ENCODE data around the gene STAG3.
"Not testable (repeated sequence)": the region's sequence is repeated elsewhere in the genome, so short reads cannot be mapped to it uniquely, and the experiment has no call there.

The STAG3 gene, protein sequence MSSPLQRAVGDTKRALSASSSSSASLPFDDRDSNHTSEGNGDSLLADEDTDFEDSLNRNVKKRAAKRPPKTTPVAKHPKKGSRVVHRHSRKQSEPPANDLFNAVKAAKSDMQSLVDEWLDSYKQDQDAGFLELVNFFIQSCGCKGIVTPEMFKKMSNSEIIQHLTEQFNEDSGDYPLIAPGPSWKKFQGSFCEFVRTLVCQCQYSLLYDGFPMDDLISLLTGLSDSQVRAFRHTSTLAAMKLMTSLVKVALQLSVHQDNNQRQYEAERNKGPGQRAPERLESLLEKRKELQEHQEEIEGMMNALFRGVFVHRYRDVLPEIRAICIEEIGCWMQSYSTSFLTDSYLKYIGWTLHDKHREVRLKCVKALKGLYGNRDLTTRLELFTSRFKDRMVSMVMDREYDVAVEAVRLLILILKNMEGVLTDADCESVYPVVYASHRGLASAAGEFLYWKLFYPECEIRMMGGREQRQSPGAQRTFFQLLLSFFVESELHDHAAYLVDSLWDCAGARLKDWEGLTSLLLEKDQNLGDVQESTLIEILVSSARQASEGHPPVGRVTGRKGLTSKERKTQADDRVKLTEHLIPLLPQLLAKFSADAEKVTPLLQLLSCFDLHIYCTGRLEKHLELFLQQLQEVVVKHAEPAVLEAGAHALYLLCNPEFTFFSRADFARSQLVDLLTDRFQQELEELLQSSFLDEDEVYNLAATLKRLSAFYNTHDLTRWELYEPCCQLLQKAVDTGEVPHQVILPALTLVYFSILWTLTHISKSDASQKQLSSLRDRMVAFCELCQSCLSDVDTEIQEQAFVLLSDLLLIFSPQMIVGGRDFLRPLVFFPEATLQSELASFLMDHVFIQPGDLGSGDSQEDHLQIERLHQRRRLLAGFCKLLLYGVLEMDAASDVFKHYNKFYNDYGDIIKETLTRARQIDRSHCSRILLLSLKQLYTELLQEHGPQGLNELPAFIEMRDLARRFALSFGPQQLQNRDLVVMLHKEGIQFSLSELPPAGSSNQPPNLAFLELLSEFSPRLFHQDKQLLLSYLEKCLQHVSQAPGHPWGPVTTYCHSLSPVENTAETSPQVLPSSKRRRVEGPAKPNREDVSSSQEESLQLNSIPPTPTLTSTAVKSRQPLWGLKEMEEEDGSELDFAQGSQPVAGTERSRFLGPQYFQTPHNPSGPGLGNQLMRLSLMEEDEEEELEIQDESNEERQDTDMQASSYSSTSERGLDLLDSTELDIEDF

DNA sequence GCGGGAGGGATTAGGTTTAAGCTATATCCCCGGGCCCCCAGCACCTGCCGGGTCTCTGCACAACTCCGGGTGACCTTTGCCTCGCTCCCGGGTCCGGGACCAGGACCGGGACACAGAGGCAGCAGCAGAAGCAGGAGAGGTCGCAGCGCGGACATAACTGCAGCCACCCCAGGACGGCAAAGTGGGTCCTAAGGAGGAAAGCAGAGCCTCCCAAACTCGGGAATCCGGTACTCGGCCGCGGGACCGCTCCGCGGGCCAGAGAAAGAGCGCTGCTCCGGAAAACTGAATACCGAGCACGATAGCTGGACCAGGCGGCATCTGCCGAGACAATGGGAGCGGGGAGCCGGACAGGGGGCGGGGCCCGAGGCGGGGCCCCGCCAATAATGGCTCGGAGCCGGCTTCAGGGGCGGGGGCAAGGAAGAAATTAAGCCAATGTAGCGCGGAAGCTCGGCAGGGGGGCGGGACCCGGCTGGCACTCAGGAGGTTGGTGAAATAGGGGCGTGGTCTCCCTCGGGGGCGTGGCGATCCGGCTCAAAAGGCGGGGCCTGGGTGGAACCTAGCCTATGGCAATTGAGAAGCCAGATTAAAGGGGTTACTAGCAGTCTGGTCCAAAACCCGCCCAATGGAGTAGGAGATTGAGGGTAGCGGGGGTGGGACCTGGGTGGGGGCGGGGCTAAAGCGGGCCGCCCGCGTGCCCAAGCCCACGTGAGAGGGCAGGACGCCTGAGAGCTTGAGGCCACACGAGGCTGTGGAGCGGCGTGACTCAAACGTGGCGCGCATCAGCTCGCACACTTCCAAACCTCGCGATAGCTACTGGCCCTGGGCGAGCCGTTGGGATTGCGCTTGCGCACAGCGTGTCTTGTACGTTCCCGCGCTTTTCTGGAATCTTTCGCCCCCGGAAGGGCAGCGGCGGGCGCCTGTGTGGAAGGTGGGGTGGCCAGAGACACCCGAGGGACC is at the start of gene STAG3, which contains the start of gene GPC2:
Gene STAG3 (plus strand): TSS at position 874 of the 957 bp plus-strand sequence. CDS start 2,639 bp downstream, outside the sequence.
Gene GPC2 (minus strand): TSS at position 337 of the 957 bp plus-strand sequence. CDS start 182 bp downstream, at position 155.
- Histone ChIP-seq H3K4me1 (ENCODE audit: control insufficient read depth, insufficient read depth, low read length) (peaks cover 14% of the 10 kb centered on the region; the same call in 1 of the 2 replicates), H3K27me3 (ENCODE audit: control insufficient read depth, insufficient read depth, low read length) (peaks cover 14% of the 10 kb centered on the region), H3K27ac (ENCODE audit: low read depth, low read length) (peak within 1 kb of the TSS; percentile 82), H3K9me3 (ENCODE audit: control insufficient read depth, insufficient read depth, low read length) (no peaks in the 10 kb centered on the region), H3K4me3 (ENCODE audit: low read depth, low read length) (peak within 1 kb of the TSS; percentile 92), H3K36me3 (ENCODE audit: control insufficient read depth, insufficient read depth, low read length) (peaks cover 22% of the 10 kb centered on the region), H3K9ac (ENCODE audit: low read depth, low read length) (peak within 1 kb of the TSS; percentile 71)

DNA sequence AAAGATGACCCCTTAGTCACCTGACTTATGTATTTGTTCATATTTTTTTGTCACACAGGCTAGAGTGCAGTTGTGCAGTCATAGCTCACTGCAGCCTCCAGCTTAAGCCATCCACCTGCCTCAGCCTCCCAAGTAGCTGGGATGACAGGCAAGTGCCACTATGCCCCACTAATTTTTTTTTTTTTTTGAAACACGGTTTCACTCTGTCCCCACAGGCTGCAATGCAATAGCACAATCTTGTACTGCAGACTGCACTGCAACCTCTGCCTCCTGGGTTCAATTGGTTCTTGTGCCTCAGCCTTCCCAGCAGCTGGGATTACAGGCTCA is 49.1 kb upstream of the STAG3 start:
- Histone ChIP-seq H3K4me3 (ENCODE audit: low read depth, low read length) (no peak overlapping the region), H3K36me3 (ENCODE audit: control insufficient read depth, insufficient read depth, low read length) (peaks cover 9% of the 10 kb centered on the region), H3K9ac (ENCODE audit: low read depth, low read length) (no peak overlapping the region), H3K27ac (ENCODE audit: low read depth, low read length) (no peak overlapping the region), H3K27me3 (ENCODE audit: control insufficient read depth, insufficient read depth, low read length) (peaks cover 13% of the 10 kb centered on the region), H3K4me1 (ENCODE audit: control insufficient read depth, insufficient read depth, low read length) (no peaks in the 10 kb centered on the region), H3K9me3 (ENCODE audit: control insufficient read depth, insufficient read depth, low read length) (no peaks in the 10 kb centered on the region)

DNA sequence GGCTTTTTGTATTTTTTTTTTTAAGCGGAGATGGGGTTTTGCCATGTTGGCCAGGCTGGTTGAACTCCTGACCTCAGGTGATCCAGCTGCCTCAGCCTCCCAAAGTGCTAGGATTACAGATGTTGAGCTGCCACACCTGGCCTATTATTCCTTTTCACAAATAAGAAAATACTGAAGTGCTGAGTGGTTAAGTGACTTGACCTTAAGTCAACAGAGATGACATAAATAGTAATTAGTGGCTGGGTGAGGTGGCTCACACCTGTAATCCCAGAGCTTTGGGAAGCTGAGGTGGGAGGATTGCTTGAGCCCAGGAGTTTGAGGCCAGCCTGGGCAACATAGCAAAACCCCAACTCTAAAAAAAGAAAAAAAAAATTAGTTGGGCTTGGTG is 47.5 kb upstream of the STAG3 start:
- not testable (repeated sequence) for H3K36me3 ChIP-seq (ENCODE audit: control insufficient read depth, insufficient read depth, low read length); H3K27ac ChIP-seq (ENCODE audit: low read depth, low read length); H3K4me1 ChIP-seq (ENCODE audit: control insufficient read depth, insufficient read depth, low read length); H3K9me3 ChIP-seq (ENCODE audit: control insufficient read depth, insufficient read depth, low read length); H3K4me3 ChIP-seq (ENCODE audit: low read depth, low read length); H3K9ac ChIP-seq (ENCODE audit: low read depth, low read length)
- peaks cover 13% of the 10 kb centered on the region for H3K27me3 ChIP-seq (ENCODE audit: control insufficient read depth, insufficient read depth, low read length)

DNA sequence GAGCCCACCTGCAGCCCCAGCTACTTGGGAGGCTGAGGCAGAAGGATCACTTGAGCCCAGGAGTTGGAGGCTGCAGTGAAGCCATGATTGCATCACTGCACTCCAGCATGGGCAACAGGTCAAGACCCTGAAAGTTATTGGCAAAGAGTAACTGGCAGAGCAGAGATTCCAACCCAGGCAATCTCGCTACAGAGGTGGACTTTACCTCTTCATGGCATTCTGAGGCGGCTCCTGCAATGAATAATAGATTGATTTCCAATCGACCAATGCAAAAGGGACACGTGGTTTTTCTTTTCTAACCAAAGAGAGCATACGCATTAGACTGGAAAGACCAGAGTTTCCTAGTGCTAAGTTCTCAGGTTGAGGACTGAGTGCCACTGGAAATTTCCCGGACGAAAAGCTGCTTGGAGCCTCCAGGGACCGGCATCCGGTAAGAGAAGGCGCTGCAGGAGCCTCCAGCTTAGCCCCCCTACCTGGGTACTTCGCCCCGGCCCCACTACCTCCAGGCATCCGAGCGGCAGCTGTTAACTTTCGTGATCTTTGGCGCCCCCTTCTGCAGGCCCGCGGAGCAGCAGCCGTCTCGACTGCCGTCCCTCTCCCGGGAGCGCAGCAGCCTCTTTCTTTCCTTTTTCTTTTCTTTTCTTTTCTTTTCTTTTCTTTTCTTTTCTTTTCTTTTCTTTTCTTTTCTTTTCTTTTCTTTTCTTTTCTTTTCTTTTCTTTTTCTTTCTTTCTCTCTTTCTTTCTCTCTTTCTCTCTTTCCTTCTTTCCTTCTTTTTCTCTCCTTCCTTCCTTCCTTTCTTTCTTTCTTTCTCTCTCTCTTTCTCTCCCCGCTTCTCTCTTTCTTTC is 46.9 kb upstream of the STAG3 start:
- 0 out of 2 replicates have a peak overlapping the region, but pooled peaks have one; percentile 36 for H3K4me3 ChIP-seq (ENCODE audit: low read depth, low read length)

DNA sequence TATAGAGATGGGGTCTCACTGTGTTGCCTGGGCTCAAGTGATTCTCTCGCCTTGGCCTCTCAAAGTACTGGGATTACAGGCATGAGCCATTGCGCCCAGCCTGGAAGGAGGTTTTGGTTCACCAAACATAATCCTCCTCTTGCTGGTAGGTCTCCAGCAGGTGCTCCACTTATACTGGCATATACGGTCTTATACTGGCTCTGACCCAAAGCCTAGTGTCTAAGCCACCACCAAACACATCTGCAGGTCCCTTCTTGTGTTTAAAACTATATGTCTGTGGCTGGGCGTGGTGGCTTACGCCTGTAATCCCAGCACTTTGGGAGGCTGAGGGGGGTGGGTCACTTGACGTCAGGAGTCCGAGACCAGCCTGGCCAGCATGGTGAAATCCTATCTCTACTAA is 45.6 kb upstream of the STAG3 start:
- Histone ChIP-seq H3K9ac (ENCODE audit: low read depth, low read length) (no peak overlapping the region), H3K4me1 (ENCODE audit: control insufficient read depth, insufficient read depth, low read length) (no peaks in the 10 kb centered on the region), H3K4me3 (ENCODE audit: low read depth, low read length) (no peak overlapping the region), H3K27ac (ENCODE audit: low read depth, low read length) (no peak overlapping the region), H3K9me3 (ENCODE audit: control insufficient read depth, insufficient read depth, low read length) (no peaks in the 10 kb centered on the region), H3K36me3 (ENCODE audit: control insufficient read depth, insufficient read depth, low read length) (no peaks in the 10 kb centered on the region), H3K27me3 (ENCODE audit: control insufficient read depth, insufficient read depth, low read length) (peaks cover 13% of the 10 kb centered on the region)

More for the DNA sequence above, 46.9 kb upstream of the STAG3 start:
- H3K36me3 ChIP-seq (ENCODE audit: control insufficient read depth, insufficient read depth, low read length): no peaks in the 10 kb centered on the region
- H3K27ac ChIP-seq (ENCODE audit: low read depth, low read length): peak overlapping the region; percentile 21
- no peaks in the 10 kb centered on the region for H3K4me1 ChIP-seq (ENCODE audit: control insufficient read depth, insufficient read depth, low read length)
- no peaks in the 10 kb centered on the region for H3K9me3 ChIP-seq (ENCODE audit: control insufficient read depth, insufficient read depth, low read length)
- no peak overlapping the region for H3K9ac ChIP-seq (ENCODE audit: low read depth, low read length)
- H3K27me3 ChIP-seq (ENCODE audit: control insufficient read depth, insufficient read depth, low read length): peaks cover 13% of the 10 kb centered on the region

DNA sequence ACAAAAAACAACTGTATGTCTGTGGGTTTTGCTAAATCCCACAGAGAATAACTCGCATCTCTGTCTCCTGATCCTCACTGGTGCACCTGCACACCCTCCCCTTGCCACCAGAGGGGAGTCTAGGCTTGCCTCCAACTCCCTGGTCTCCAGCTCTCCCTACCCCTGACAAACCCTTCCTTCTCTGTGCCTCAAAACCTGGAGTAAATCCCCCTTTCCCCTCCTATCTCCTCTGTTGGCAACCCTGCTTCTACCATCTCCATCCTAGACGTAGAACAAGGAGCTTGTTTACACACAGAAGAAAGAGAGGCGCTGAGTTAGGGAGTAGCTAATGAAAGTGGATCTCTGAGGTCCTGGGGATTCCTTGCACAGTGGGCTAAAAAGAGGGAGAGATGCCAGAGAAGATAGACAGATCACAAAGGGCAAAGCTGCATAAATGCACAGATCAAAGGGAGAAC is 45.0 kb upstream of the STAG3 start:
- no peaks in the 10 kb centered on the region for H3K9me3 ChIP-seq (ENCODE audit: control insufficient read depth, insufficient read depth, low read length)
- no peak overlapping the region for H3K4me3 ChIP-seq (ENCODE audit: low read depth, low read length)
- no peaks in the 10 kb centered on the region for H3K4me1 ChIP-seq (ENCODE audit: control insufficient read depth, insufficient read depth, low read length)
- H3K27ac ChIP-seq (ENCODE audit: low read depth, low read length): no peak overlapping the region
- H3K9ac ChIP-seq (ENCODE audit: low read depth, low read length): no peak overlapping the region
- H3K27me3 ChIP-seq (ENCODE audit: control insufficient read depth, insufficient read depth, low read length): peaks cover 11% of the 10 kb centered on the region
- H3K36me3 ChIP-seq (ENCODE audit: control insufficient read depth, insufficient read depth, low read length): no peaks in the 10 kb centered on the region

DNA sequence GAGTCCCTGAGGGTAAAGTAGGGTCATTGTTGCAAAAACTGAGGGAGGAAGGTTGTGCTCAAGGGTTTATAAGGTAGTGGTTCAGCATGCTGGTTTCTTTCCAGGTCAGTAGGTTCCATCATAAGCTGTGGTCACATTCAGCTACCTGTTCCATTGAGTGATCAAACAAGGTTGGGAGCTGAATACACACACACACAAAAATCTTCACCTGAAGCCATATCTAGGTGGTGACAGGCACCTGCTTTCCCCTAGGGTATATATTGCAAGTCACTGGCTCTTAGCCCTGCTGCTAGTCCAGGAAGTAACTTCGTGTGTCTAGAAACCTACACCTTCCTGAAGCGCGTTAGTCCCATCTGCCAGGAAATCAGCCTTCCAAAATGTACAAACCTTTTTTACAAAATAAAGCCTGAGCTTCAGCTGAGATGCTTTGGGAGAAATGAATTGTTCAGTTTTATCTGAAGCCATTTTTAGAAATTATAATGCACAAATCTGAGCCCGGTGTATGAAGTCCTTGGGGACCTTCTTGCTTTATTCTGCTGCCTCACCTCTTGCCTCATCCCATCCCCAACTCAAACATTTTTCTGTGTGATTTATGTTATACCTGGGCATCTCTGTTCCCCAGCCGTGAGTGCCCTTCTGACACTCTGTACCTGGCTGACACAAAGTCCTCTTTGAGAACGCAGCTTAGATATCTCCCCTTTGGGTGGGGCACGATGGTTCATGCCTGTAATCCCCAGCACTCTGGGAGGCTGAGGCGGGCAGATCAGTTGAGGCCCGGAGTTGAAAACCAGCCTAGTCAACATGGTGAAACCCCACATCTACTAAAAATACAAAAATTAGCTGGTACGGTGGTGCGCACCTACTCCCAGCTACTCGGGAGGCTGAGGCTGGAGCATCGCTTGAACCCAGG is 39.6 kb upstream of the STAG3 start:
- no peaks in the 10 kb centered on the region for H3K9me3 ChIP-seq (ENCODE audit: control insufficient read depth, insufficient read depth, low read length)
- no peak overlapping the region for H3K9ac ChIP-seq (ENCODE audit: low read depth, low read length)
- no peaks in the 10 kb centered on the region for H3K36me3 ChIP-seq (ENCODE audit: control insufficient read depth, insufficient read depth, low read length)
- H3K4me1 ChIP-seq (ENCODE audit: control insufficient read depth, insufficient read depth, low read length): no peaks in the 10 kb centered on the region
- no peak overlapping the region for H3K27ac ChIP-seq (ENCODE audit: low read depth, low read length)
- H3K4me3 ChIP-seq (ENCODE audit: low read depth, low read length): no peak overlapping the region
- H3K27me3 ChIP-seq (ENCODE audit: control insufficient read depth, insufficient read depth, low read length): no peaks in the 10 kb centered on the region

DNA sequence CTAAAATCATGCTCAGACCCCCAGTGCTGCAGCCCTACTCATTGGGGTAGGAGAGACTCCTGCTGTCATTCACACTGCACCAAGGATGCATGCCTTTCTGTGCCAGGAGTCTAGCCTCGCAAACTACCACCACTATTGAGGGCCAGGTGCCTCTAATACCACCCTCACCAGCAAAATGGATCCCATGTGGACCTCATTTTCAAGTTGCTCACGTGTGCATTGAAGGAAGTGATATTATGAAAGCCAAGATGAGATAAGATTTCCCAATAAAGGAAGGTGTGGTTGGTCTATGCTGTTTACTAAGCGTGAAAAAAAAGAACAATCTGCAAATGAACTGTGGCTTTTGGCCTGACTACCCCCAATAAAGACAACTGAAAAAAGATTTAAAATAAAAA is 36.2 kb upstream of the STAG3 start:
- no peak overlapping the region for H3K9ac ChIP-seq (ENCODE audit: low read depth, low read length)
- H3K36me3 ChIP-seq (ENCODE audit: control insufficient read depth, insufficient read depth, low read length): no peaks in the 10 kb centered on the region
- no peak overlapping the region for H3K4me3 ChIP-seq (ENCODE audit: low read depth, low read length)
- H3K27ac ChIP-seq (ENCODE audit: low read depth, low read length): no peak overlapping the region
- H3K4me1 ChIP-seq (ENCODE audit: control insufficient read depth, insufficient read depth, low read length): no peaks in the 10 kb centered on the region
- H3K27me3 ChIP-seq (ENCODE audit: control insufficient read depth, insufficient read depth, low read length): no peaks in the 10 kb centered on the region
- no peaks in the 10 kb centered on the region for H3K9me3 ChIP-seq (ENCODE audit: control insufficient read depth, insufficient read depth, low read length)

DNA sequence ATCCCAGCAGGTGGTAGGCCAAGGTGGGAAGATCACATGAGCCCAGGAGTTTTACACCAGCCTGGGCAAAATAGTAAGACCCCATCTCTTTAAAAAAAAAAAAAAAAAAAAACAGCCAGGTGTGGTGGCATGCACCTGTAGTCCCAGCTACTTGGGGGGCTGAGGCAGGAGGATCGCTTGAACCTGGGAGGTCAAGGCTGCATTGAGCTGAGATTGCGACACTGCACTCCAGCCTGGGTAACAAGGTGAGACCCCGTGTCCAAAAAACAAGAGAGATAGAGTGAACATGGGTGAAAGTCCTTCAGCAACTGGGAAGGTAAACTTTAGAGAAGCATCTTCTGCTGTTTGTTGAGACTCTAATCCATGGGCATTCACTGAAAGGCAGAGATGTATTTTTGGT is 35.3 kb upstream of the STAG3 start:
- no peaks in the 10 kb centered on the region for H3K4me1 ChIP-seq (ENCODE audit: control insufficient read depth, insufficient read depth, low read length)
- no peaks in the 10 kb centered on the region for H3K27me3 ChIP-seq (ENCODE audit: control insufficient read depth, insufficient read depth, low read length)
- no peak overlapping the region for H3K9ac ChIP-seq (ENCODE audit: low read depth, low read length)
- H3K36me3 ChIP-seq (ENCODE audit: control insufficient read depth, insufficient read depth, low read length): no peaks in the 10 kb centered on the region
- no peaks in the 10 kb centered on the region for H3K9me3 ChIP-seq (ENCODE audit: control insufficient read depth, insufficient read depth, low read length)
- no peak overlapping the region for H3K27ac ChIP-seq (ENCODE audit: low read depth, low read length)
- no peak overlapping the region for H3K4me3 ChIP-seq (ENCODE audit: low read depth, low read length)
